Neural cell (in vitro differentiated cells): ENCODE data around the gene OR6X1.

Experiments used
- EP300 ChIP-seq: fragments of 450-650 bp; conservative IDR thresholded peaks from 2 replicates; pipeline ENCODE4 v1.6.1; 2014; ENCODE audit warnings: antibody characterized with exemption, mild to moderate bottlenecking, moderate library complexity; ENCODE audit not compliant: poor library complexity, severe bottlenecking
- EZH2 ChIP-seq: fragments of 200-600, 300-800 bp; shearing (Covaris generic), sonication (generic); IDR thresholded peaks from 2 replicates; pipeline ENCODE4 v1.6.1; 2014; ENCODE audit warnings: antibody characterized with exemption, low read length, borderline replicate concordance, mild to moderate bottlenecking; ENCODE audit not compliant: insufficient read depth, poor library complexity, severe bottlenecking
- MXI1 ChIP-seq: fragments of 450-650 bp; conservative IDR thresholded peaks from 2 replicates; pipeline ENCODE4 v1.6.1; 2014; ENCODE audit warnings: antibody characterized with exemption, mild to moderate bottlenecking; ENCODE audit not compliant: poor library complexity, severe bottlenecking
- POLR2AphosphoS5 ChIP-seq: IDR thresholded peaks from 2 replicates; pipeline ENCODE4 v1.6.1; 2012
- RAD21 ChIP-seq: fragments of 450-650 bp; conservative IDR thresholded peaks from 2 replicates; pipeline ENCODE4 v1.6.1; 2014; ENCODE audit warnings: antibody characterized with exemption, mild to moderate bottlenecking, moderate library complexity
- SMC3 ChIP-seq: fragments of 450-650 bp; conservative IDR thresholded peaks from 2 replicates; pipeline ENCODE4 v1.6.1; 2014; ENCODE audit warnings: antibody characterized with exemption, mild to moderate bottlenecking, moderate library complexity; ENCODE audit not compliant: poor library complexity
- TF ChIP-seq, protein P1 (sequence below): fragments of 450-650 bp; IDR thresholded peaks from 2 replicates; pipeline ENCODE4 v1.5.1; 2014; ENCODE audit warnings: antibody characterized with exemption, mild to moderate bottlenecking, moderate library complexity; ENCODE audit not compliant: poor library complexity, severe bottlenecking

DNA sequence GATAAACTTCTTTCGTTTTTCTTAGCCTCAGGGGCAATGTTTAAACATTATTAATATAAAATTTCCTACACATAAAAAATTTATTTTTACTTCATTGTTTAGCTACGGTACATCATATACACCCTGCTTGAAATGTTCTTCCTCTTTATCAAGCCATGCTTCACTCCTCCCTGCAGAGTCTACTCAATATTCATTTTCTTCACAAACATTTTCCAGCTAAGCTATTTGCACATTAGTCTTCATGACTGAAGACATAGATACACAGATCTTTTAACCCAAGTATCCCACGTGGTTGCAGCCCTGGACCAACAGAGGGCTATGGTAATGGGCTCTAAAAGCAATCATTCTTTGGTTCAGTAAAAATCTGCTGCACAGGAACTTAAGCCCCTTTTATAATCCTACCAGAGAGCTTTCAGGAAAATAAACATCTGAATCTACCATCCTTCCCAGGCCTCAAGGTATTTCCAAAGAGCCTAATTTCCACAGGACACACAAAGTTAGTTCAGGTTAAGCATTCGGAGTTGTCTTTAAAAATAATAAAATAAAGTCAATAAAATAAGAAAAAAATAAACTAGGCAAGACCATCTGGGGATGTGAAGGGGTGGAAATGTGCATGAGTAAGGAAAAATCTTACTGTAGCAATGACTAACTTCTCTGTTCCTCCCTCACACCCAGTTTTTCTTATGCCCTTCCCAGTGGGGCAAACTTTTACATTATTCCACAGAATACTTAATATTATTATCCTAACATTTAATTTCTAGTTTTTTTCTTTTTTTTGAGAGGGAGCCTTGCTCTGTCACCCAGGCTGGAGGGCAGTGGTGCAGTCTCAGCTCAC, 21.6 kb upstream of the OR6X1 start:
- TF ChIP-seq EP300 (no peak), SMC3 (no peak), EZH2 (no peak), MXI1 (no peak), POLR2AphosphoS5 (no peak), RAD21 (no peak)
- TF ChIP-seq, protein P1, sequence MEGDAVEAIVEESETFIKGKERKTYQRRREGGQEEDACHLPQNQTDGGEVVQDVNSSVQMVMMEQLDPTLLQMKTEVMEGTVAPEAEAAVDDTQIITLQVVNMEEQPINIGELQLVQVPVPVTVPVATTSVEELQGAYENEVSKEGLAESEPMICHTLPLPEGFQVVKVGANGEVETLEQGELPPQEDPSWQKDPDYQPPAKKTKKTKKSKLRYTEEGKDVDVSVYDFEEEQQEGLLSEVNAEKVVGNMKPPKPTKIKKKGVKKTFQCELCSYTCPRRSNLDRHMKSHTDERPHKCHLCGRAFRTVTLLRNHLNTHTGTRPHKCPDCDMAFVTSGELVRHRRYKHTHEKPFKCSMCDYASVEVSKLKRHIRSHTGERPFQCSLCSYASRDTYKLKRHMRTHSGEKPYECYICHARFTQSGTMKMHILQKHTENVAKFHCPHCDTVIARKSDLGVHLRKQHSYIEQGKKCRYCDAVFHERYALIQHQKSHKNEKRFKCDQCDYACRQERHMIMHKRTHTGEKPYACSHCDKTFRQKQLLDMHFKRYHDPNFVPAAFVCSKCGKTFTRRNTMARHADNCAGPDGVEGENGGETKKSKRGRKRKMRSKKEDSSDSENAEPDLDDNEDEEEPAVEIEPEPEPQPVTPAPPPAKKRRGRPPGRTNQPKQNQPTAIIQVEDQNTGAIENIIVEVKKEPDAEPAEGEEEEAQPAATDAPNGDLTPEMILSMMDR: no peak
